K562 (cell line): ENCODE measurements around the gene GSS. TPM values are rescaled to one million over a fixed set of nuclear protein-coding genes. Genes with fewer than 3 reads are reported as not detected.

Experiments
- EWSR1 ChIP-seq: fragments of 450-650 bp; IDR thresholded peaks from 2 replicates; pipeline ENCODE4 v1.6.1; 2018; ENCODE audit warnings: borderline replicate concordance, mild to moderate bottlenecking, low read depth, moderate library complexity; ENCODE audit not compliant: partially characterized antibody
- FOXA1 ChIP-seq: fragments of 450-650 bp; IDR thresholded peaks from 2 replicates; pipeline ENCODE4 v1.6.1; 2016; ENCODE audit warnings: mild to moderate bottlenecking, borderline replicate concordance
- GTF2F1 ChIP-seq: IDR thresholded peaks from 2 replicates; pipeline ENCODE4 v1.6.1; 2011; ENCODE audit warnings: low read depth, low read length, improper control_type of control experiment
- JUND ChIP-seq, 2 experiments: IDR thresholded peaks; 2 replicates in 1 of 2; 3 replicates in 1 of 2; pipeline ENCODE4 v1.6.1; 2011; ENCODE audit warnings: borderline replicate concordance in 2 of 2, low read depth in 2 of 2, low read length in 2 of 2, improper control_type of control experiment in 1 of 2, missing biosample characterization in 1 of 2, missing genetic modification characterization in 1 of 2, missing genetic modification reagents in 1 of 2
- L3MBTL2 ChIP-seq: fragments of 450-650 bp; IDR thresholded peaks from 2 replicates; pipeline ENCODE4 v1.6.1; 2016; ENCODE audit warnings: mild to moderate bottlenecking, moderate library complexity
- MTA1 ChIP-seq: fragments of 450-650 bp; IDR thresholded peaks from 2 replicates; pipeline ENCODE4 v1.6.1; 2017; ENCODE audit warnings: borderline replicate concordance
- NCOA2 ChIP-seq, 2 experiments: fragments of 450-650 bp; IDR thresholded peaks; 2 replicates each; pipeline ENCODE4 v1.6.1; 2018; ENCODE audit warnings: mild to moderate bottlenecking in 2 of 2, moderate library complexity in 1 of 2; ENCODE audit not compliant: partially characterized antibody in 2 of 2
- NFATC3 ChIP-seq: fragments of 450-650 bp; IDR thresholded peaks from 2 replicates; pipeline ENCODE4 v1.6.1; 2017; ENCODE audit warnings: mild to moderate bottlenecking
- NFE2L1 ChIP-seq: fragments of 450-650 bp; IDR thresholded peaks from 2 replicates; pipeline ENCODE4 v1.6.1; 2016; ENCODE audit warnings: missing genetic modification characterization, low read depth, mild to moderate bottlenecking, missing compliant biosample characterization, moderate library complexity, borderline replicate concordance
- POLR2H ChIP-seq: IDR thresholded peaks from 2 replicates; pipeline ENCODE4 v1.6.1; 2016; ENCODE audit warnings: missing genetic modification characterization, low read depth, mild to moderate bottlenecking, control low read depth, missing compliant biosample characterization, moderate library complexity
- POLR3G ChIP-seq: IDR thresholded peaks from 2 replicates; pipeline ENCODE4 v1.6.1; 2011; ENCODE audit not compliant: insufficient read length, insufficient replicate concordance; ENCODE audit errors: extremely low read depth
- SNAPC5 ChIP-seq: fragments of 250-450 bp; sonication (Bioruptor Pico); IDR thresholded peaks from 2 replicates; pipeline ENCODE4 v1.8.0; 2021; ENCODE audit warnings: moderate library complexity, mild to moderate bottlenecking, inconsistent platforms
- SOX6 ChIP-seq: fragments of 450-650 bp; IDR thresholded peaks from 2 replicates; pipeline ENCODE4 v1.6.1; 2014; ENCODE audit warnings: mild to moderate bottlenecking
- TAF15 ChIP-seq: fragments of 200-400 bp; formaldehyde crosslinking; IDR thresholded peaks from 2 replicates; pipeline ENCODE4 v1.6.1; 2017; ENCODE audit warnings: mild to moderate bottlenecking, low read depth, low read length, moderate library complexity
- THRA ChIP-seq: fragments of 450-650 bp; IDR thresholded peaks from 2 replicates; pipeline ENCODE4 v1.6.1; 2017; ENCODE audit warnings: mild to moderate bottlenecking, moderate library complexity
- THRB ChIP-seq: fragments of 450-650 bp; formaldehyde crosslinking; conservative IDR thresholded peaks from 2 replicates; pipeline ENCODE4 v1.4.0; 2022; ENCODE audit warnings: mild to moderate bottlenecking, missing genetic modification characterization
- TRIM28 ChIP-seq: fragments of 450-650 bp; IDR thresholded peaks from 2 replicates; pipeline ENCODE4 v1.6.1; 2017
- USF2 ChIP-seq: sonication (generic); formaldehyde crosslinking; IDR thresholded peaks from 2 replicates; pipeline ENCODE4 v1.5.0; 2020; ENCODE audit warnings: missing genetic modification reagents
- ZNF165 ChIP-seq: fragments of 250-450 bp; sonication (Bioruptor Pico); IDR thresholded peaks from 2 replicates; pipeline ENCODE4 v1.4.0; 2020; ENCODE audit warnings: borderline replicate concordance
- ZNF174 ChIP-seq: fragments of 250-450 bp; sonication (Bioruptor Pico); IDR thresholded peaks from 2 replicates; pipeline ENCODE4 v1.4.0; 2020; ENCODE audit warnings: mild to moderate bottlenecking
- ZNF444 ChIP-seq: fragments of 250-450 bp; sonication (Bioruptor Pico); IDR thresholded peaks from 2 replicates; pipeline ENCODE4 v1.4.0; 2020; ENCODE audit warnings: mild to moderate bottlenecking, moderate library complexity
- polyA plus RNA-seq, 8 experiments: library from polyadenylated mRNA; depleted of rRNA in 4 of 8; stranded (reverse) in 5 of 8; unstranded in 3 of 8; fragments of >200 nt; fragmentation: Nextera tagmentation in 2 of 8; fragmentation: Illumina TruSeq in 1 of 8; extraction: Ambion mirVana in 2 of 8; extraction: Trizol in 1 of 8; gene quantifications; 2 replicates each; pipeline versions ENCODE4 v1.2.1 to v1.2.3, GENCODE V29; 2011 to 2014; ENCODE audit warnings: inconsistent platforms in 1 of 8, missing spikeins in 1 of 8
- total RNA-seq, 7 experiments: library from RNA; depleted of rRNA in 6 of 7; stranded (reverse); fragments of >200 nt in 6 of 7; fragmentation: Illumina TruSeq in 2 of 7; extraction: Trizol in 2 of 7; gene quantifications; 2 replicates each; pipeline versions ENCODE4 v1.2.1 to v1.2.3, GENCODE V29; 2011 to 2021; ENCODE audit warnings: low replicate concordance in 1 of 7

GSS gene
- total and polyA plus RNA-seq, 9 of the 15 experiments (the other 6 are each of a cell fraction or from before 2014, with no cell fraction given): 18.4 to 165 (median 89.4) TPM

GRCh38 chr20:34955231-34956040 lies at the start of gene GSS, which contains the start of gene MYH7B (continued):
- 0 out of 2 replicates have a peak, but pooled peaks have one; percentile 14 for TF ChIP-seq THRB
- no peak for TF ChIP-seq ZNF444 (CRISPR knock-in tag)
- no peak for TF ChIP-seq SNAPC5 (CRISPR knock-in tag)
- no peak for TF ChIP-seq ZNF174
- TF ChIP-seq L3MBTL2: peak; percentile 77
- no peak for TF ChIP-seq JUND (IDR thresholded peaks at IDR 0.05; ENCODE audit: borderline replicate concordance, low read depth, low read length)
- peak; percentile 34; the same call in 1 of the 3 replicates for TF ChIP-seq JUND (tag; IDR thresholded peaks at IDR 0.05; ENCODE audit: borderline replicate concordance, low read depth, low read length)
- TF ChIP-seq SOX6: peak; percentile 33; the same call in 1 of the 2 replicates
- no peak for TF ChIP-seq MTA1
- TF ChIP-seq NFE2L1 (tag): no peak
- TF ChIP-seq POLR2H (tag): peak; percentile 86
- peak; percentile 100 for TF ChIP-seq NFATC3
- no peak for TF ChIP-seq NCOA2 (IDR thresholded peaks at IDR 0.05; ENCODE audit: partially characterized antibody in 2 of 2)
- TF ChIP-seq TRIM28: 0 out of 2 replicates have a peak, but pooled peaks have one; percentile 18
- TF ChIP-seq FOXA1: no peak
- TF ChIP-seq TAF15: no peak
- no peak for TF ChIP-seq USF2 (CRISPR knock-in tag)
- peak; percentile 53; the same call in 1 of the 2 replicates for TF ChIP-seq ZNF165 (CRISPR knock-in tag)
- TF ChIP-seq THRA: no peak
- TF ChIP-seq GTF2F1: peak; percentile 80; the same call in 1 of the 2 replicates
- no peak for TF ChIP-seq POLR3G
- TF ChIP-seq EWSR1: no peak
